Activated CD8-positive, alpha-beta memory T cell treated with anti-CD3 and anti-CD28 coated beads, Interleukin-2, amount 50 U/mL, for 48 hours (primary cell): ENCODE data around the gene FHIP1A.

Experiments used
- DNase-seq: peaks from one replicate; pipeline ENCODE4 v3.0.0-alpha.2; 2020

The FHIP1A gene

DNA sequence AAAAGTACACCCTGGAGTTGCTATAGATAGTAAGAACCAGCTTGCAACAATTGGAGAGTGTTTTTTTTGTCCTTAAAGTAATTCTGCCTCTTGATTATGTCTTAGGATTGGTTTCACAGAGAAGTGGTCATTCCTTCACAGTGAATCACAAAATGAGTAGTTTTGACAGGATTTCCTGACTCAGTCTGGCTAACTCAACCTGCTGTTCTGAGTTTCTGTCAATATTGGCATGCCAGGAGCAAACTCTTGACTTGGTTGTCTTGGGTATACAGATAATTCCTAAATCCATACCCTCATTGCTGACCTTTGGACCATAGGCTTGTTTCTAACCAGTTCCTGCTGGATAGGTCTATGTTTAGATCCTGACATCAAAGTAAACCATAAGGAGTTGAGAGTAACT lies 9.4 kb downstream of the FHIP1A start:
- DNase-seq, result no peak

GRCh38 chr4:151418856-151419255 lies 9.9 kb downstream of the FHIP1A start:
- no peak for DNase-seq

DNA sequence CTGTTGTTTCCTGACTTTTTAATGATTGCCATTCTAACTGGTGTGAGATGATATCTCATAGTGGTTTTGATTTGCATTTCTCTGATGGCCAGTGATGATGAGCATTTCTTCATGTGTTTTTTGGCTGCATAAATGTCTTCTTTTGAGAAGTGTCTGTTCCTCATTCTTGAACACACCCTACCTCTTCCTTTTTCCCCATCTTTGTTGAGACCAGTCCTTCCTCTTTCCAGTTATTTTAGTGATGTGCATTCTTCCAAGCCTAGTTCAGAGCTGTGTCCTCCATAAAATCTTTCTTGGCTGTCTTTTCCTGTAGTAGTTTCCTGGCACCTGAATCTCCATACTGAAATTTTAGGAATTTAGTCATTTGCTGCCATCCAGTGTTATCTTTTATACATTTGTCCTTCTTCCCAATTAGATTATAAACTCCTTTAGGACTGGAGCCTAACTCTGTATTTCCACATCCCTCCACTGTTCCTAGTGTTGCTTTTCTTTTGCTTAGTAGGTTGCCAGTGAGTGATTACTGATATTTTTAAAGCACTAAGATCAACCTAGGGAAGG lies 11.4 kb downstream of the FHIP1A start:
- DNase-seq, result no peak

DNA sequence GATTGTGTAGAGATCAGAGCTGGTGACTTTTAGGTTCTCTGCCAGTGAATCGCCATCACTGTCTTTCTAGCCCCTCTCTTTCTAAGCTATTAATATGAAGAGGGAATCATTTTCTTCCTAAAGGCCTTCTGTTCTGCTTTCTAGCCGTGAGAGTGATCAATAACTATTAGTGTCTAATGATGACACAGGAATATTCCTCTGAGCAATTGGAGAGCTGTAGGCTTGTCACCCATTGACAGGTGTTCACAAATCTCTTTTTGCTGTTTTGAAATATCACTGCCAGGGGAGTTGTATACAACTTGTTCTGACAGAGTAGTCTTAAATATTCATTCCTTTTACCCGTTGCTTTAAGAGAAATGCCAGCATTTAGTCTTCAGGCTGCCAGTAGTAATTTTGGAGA lies 13.9 kb downstream of the FHIP1A start:
- no peak for DNase-seq

DNA sequence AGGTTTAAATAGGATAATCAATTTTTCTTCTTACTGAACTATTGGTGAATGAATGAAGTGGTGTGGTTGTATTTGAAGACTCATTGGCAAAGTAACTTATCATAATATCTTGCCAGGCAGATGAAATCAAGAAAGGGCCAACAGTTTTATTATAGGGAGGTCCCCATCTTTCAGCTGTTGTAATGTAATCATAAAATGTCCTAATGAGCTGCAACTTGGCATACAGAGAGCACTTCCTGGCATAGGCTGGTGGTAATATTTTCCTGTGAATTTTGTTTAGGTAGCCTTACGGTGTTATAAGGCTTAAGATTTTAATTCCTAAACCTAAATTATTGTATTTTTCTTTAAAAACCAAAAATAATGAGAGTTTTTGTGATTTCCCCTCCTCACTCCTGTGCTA lies 17.5 kb downstream of the FHIP1A start:
- DNase-seq, result no peak

DNA sequence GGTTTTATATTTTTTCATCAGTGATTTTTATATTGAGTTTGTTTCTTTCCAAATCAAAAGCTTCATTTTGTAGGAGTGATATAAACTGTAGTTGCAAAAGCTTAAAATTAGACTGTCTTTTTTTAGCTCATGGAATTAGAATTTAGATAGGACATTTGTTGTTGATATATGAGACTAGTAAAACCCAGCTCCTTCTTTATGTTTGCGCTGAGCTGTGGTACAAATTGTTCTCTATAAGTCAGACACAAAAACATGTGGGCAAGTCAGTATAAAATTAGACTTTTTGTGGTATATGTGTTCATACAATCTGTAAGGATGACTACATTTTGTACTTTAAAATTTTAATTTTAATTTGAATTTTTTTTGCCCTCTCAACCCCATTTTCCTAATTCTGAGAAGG lies 18.3 kb downstream of the FHIP1A start:
- no peak for DNase-seq

GRCh38 chr4:151428346-151428745 lies 19.4 kb downstream of the FHIP1A start:
- no peak for DNase-seq

DNA sequence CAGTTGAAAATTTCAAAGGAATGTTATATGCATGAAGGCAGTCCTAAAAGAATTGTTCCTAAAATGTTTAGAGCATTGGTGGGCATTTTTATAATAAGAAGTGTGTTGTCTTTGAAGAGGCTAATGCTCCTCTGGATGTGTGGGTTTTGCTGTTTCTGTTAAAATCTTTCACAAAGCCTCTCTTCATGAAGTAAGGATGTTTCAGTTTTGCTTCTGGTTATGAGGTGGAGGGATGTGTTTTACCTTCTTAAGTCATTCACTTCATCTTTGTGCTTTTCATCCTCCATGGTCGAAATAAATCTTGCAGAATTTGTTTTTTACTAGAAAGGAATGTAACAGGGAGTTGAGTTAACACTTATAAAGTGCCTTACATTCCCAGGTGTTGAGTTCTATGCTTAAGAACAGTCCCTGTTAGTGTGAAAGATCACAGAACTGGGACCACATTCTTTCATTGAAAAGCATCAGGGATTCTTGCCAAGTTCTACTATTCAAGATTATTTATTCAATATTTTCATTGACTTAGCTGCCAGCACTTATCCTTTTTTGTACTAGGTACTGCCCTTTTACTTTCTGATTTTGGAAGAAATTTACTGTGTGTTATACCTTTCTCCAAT lies 21.1 kb downstream of the FHIP1A start:
- no peak for DNase-seq

- no peak for DNase-seq
Observed at GRCh38 chr4:151430740-151431457, 21.9 kb downstream of the FHIP1A start.

DNA sequence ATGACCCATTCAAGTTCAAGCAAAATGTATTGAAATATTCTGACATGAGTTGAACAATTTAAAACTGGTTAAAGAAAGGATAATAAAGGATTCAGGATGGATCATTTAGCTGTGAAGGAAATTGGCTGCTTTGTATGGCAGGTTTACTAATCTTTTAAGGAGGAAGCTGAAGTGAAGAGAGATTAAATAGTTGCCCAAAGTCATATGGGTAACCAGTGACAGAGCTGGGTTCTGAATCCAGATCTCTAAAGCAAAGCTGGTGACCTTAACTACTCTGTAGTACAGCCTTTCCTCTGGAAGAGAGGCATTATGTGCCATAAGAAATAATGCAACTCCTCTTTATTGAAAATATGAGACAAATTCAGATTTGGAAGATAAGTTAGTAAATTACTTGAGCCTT lies 22.8 kb downstream of the FHIP1A start:
- no peak for DNase-seq

- no peak for DNase-seq
Observed at GRCh38 chr4:151432654-151433053, 23.7 kb downstream of the FHIP1A start.

DNA sequence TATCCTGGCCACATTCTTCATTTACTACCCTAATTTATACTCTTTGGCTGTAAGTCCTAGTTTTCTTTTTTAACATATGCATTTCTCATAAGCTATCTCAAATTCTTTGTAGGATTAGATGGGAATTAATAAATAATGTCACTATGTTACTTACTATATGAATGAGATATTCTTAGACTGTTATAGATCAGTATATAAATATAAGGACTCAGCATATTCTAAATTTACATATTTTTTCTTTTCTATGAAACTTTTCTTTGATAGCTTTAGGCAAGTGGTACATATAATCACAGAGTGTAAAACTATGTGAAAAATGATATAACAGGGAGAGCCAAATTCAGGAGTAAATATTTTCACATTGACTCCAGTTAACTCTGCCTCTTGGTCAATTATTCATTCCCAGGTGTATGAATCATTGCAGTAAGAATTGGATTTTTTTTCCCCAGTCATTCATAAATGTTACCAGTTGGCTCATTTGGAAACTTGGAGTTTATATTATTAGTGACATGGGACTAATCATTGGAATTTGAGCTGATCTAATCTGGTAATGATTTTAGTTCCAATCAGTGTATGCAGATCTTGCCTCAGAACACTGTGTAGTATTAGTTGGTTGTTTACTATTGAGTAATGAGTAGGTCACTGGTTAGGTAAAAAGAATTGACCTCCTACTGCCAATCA lies 25.3 kb downstream of the FHIP1A start:
- DNase-seq, result no peak

DNA sequence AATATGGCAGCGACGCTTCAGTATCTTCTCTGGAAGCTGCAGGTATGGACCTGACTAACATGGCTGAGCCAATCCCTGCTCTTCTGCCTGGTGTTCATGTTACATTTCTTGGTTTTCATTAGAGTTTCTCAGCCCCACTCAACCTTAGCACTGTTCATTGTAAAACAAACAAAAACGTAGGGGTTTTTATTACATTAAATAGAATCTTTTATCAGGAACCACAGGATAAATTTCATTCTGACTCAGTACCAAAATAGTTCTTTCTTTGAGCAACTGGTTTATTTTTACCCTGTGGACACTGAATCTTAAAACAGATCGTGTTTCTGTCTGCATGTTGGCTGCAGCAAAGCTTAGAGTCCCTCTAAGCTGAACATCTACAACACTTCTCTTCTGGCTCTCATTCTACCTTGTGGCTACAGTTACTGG lies 27.1 kb downstream of the FHIP1A start:
- DNase-seq, result no peak

DNA sequence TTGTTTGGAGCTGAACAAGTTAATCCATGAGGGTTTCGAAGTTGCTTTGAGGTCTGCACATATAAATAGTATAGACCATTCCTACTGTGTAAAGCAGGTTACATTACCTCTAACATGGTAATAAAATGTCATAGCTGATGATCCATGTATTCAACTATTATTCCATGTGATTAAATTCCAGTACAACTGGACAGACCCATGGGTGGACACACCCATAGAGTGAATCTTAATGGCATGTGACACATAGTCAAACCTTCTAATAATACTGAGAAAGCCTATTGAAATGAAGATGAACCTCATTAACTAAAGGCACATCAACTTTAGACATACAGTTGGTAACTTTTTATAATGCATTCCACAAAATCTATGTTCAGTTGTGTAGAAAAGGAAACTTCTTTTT lies 28.5 kb downstream of the FHIP1A start:
- DNase-seq, result no peak

- DNase-seq, result no peak
Observed at GRCh38 chr4:151438154-151438553, 29.2 kb downstream of the FHIP1A start.

DNA sequence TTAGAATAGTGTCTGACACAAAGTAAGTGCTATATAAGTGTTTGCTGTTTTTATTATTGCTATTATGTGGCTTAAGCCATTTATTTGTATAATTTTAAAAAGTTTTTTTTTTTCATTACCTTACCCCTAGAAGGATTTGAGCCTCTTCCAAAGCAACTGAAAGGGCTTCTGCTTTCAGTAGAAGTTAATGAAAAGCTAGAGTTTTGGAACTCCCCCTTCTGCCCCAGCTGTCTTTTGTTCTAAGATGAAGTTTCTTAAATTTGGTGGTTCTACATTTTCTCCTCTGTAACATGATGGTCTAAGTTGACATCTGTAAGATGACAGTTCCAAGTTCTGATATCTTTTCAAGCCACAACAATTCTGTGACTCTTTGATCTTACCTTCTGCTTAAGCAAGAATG lies 30.3 kb downstream of the FHIP1A start:
- no peak for DNase-seq

DNA sequence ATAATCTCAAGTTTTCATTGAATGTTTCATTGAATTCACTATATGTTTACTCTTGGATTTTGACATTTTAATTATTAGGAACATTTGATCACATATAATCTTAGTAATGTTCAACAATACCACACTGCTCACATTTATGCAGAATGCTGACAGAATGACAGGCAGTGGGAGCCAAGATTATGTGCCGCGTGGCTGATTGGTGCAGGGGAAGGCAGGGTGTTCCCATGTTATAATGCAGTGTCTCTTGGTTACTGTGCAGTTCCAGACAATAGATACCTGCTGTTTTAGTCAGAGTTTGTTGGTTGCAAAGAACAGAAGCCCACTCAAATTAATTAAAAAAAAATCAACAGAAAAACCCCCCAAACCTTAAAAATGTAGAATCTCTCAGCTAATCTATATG lies 33.0 kb downstream of the FHIP1A start:
- DNase-seq, result no peak

- no peak for DNase-seq
Observed at GRCh38 chr4:151443247-151443646, 34.3 kb downstream of the FHIP1A start.

DNA sequence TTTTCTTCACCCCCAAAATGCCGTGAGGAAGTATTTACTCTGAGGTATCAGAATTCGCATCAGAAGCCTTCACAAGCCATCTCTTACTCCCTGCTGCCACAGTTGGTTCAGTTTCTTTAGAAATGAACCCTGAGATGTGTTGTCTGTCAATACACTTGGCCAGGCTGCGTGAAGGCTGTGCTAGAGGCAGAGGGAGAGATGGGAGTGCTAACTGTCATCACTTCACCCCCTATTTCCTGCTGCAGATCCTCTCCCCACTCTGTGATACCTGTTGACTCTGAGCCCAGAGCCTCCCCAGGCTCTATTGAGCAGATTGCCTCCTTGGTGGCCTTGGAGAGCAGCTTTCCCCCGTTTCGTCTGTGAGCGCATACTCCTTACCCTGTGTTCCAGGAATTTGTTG lies 34.8 kb downstream of the FHIP1A start:
- no peak for DNase-seq

- no peak for DNase-seq
Observed at GRCh38 chr4:151446208-151446607, 37.2 kb downstream of the FHIP1A start.

DNA sequence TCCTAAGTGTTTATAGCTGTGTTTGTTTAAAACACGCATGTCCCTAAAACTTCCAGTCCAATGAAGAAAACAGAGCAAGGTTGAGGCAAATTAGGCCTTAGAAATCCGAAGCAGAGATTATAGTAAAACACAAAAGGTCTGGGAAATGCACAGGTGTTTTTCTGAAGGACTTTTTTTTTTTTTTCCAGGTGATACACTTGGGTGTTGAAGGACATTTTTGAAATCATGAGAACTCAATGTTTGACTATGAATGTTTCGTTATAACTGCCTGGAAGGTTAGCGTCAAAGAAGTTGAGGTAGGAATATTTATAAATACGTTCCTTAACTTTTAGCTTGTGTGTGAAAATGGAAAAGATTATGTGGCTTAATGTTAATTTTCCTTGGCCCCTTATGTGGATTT lies 45.5 kb downstream of the FHIP1A start:
- no peak for DNase-seq

DNA sequence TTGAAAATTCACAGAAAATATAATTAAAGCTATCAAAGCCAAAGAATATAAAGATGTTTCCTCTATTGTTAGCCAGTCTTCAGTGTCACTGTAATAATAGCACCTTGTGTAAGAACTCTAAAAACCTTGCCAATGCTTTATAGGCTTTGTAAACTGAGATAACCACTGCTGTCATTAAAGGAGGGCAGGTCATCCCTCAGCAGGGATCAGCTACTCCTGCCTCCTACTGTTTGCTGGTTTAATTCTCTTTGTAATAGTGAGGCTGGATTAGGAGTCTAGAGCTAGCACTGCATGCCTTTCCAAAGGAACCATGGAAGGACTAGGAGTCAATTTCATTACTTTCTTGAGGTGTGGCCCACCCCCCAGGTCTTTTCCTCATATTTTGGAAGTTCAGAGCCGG lies 46.2 kb downstream of the FHIP1A start:
- no peak for DNase-seq

- no peak for DNase-seq
Observed at GRCh38 chr4:151458148-151458547, 49.2 kb downstream of the FHIP1A start.
